Smooth muscle cell of the brain vasculature (primary cell): ENCODE results near the gene ENTPD5.
"Not testable (repeated sequence)": the region's sequence is repeated elsewhere in the genome, so short reads cannot be mapped to it uniquely, and the experiment has no call there.

Experiments used
- DNase-seq: peaks from one replicate; pipeline ENCODE4 v3.0.0-alpha.2; 2012; ENCODE audit warnings: low read depth, low spot score

ENTPD5 gene

GRCh38 chr14:74008843-74009499, 10.1 kb downstream of the ENTPD5 start:
- no peak for DNase-seq

- DNase-seq: not testable (repeated sequence)
Observed at GRCh38 chr14:74005664-74006063, 13.4 kb downstream of the ENTPD5 start.

- DNase-seq: no peak
Observed at GRCh38 chr14:73998726-73999125, 20.4 kb downstream of the ENTPD5 start.

GRCh38 chr14:73997944-73998447, 21.1 kb downstream of the ENTPD5 start:
- DNase-seq: no peak

- no peak for DNase-seq
Observed at GRCh38 chr14:73997108-73997943, 21.8 kb downstream of the ENTPD5 start.

GRCh38 chr14:73996731-73997107, 22.4 kb downstream of the ENTPD5 start:
- DNase-seq: no peak

GRCh38 chr14:73995977-73996378, 23.1 kb downstream of the ENTPD5 start:
- no peak for DNase-seq

GRCh38 chr14:73994926-73995325, 24.2 kb downstream of the ENTPD5 start:
- DNase-seq: not testable (repeated sequence)

GRCh38 chr14:73991092-73991491, 28.0 kb downstream of the ENTPD5 start:
- DNase-seq: no peak

- DNase-seq: not testable (repeated sequence)
Observed at GRCh38 chr14:73988656-73989055, 30.4 kb downstream of the ENTPD5 start.

- no peak for DNase-seq
Observed at GRCh38 chr14:73988065-73988464, 31.0 kb downstream of the ENTPD5 start.

- DNase-seq: peak; percentile 26
Observed at GRCh38 chr14:73977896-73978295, 41.2 kb downstream of the ENTPD5 start.

GRCh38 chr14:73976125-73976524, 43.0 kb downstream of the ENTPD5 start:
- DNase-seq: no peak

- no peak for DNase-seq
Observed at GRCh38 chr14:73973497-73973896, 45.6 kb downstream of the ENTPD5 start.

- DNase-seq: no peak
Observed at GRCh38 chr14:73968885-73969284, 50.2 kb downstream of the ENTPD5 start.

GRCh38 chr14:73965216-73965615, 53.9 kb downstream of the ENTPD5 start:
- no peak for DNase-seq

GRCh38 chr14:73961192-73961591, 57.9 kb downstream of the ENTPD5 start:
- DNase-seq: no peak

- DNase-seq: no peak
Observed at GRCh38 chr14:73958591-73958990, 60.5 kb downstream of the ENTPD5 start.

GRCh38 chr14:73955674-73956073, 63.4 kb downstream of the ENTPD5 start:
- DNase-seq: no peak

- DNase-seq: no peak
Observed at GRCh38 chr14:73953731-73954130, 65.4 kb downstream of the ENTPD5 start.

- DNase-seq: peak; percentile 87
Observed at GRCh38 chr14:73949752-73950734, 69.0 kb downstream of the ENTPD5 start, which contains the start of the genes COQ6 and FAM161B. Gene COQ6 (plus strand): TSS chr14:73950302. CDS start chr14:73950333, 31 bp downstream. Gene FAM161B (minus strand): TSS chr14:73950094. CDS start chr14:73950026, 68 bp downstream.
